GM12878 (cell line): ENCODE measurements around the gene SMYD5. TPM values are rescaled to one million over a fixed set of nuclear protein-coding genes. Genes with fewer than 3 reads are reported as not detected.

Experiments
- ATAC-seq: fragments of 200-7000 bp; cut with Tn5 transposase; 3 replicates; pipeline ENCODE4 v1.9.1; 2020; ENCODE audit warnings: mild to moderate bottlenecking, moderate library complexity
- BruUV-seq: library from RNA; stranded (reverse); fragments of 400-500 nt; replicated peaks from 2 replicates; lab custom pipeline; 2021; lab: Mats Ljungman, UMichigan
- CTCF ChIA-PET: fragments of 300-600 bp; sonication (Branson Sonifier 250); formaldehyde crosslinking; extraction: SDS; loops from one replicate; lab custom pipeline; 2021; ENCODE audit warnings: inconsistent platforms; lab: Yijun Ruan, JAX
- POLR2A ChIA-PET: fragments of 350-600 bp; formaldehyde crosslinking; extraction: SDS; loops from one replicate; lab custom pipeline; 2021; ENCODE audit warnings: inconsistent platforms; lab: Charles Lee
- RAD21 ChIA-PET: fragments of 300-600 bp; sonication (Branson Sonifier 250); formaldehyde crosslinking; loops from one replicate; lab custom pipeline; 2023; ENCODE audit warnings: antibody characterized with exemption; ENCODE audit not compliant: unreplicated experiment; lab: Charles Lee
- SMC1A ChIA-PET: fragments of 300-600 bp; sonication (Branson Sonifier 250); formaldehyde crosslinking; loops from one replicate; lab custom pipeline; 2023; ENCODE audit not compliant: unreplicated experiment, uncharacterized antibody; lab: Charles Lee
- DNase-seq: peaks from one replicate; pipeline ENCODE4 v3.0.0-alpha.2; 2011; ENCODE audit warnings: low read depth, low spot score
- FAIRE-seq: peaks from 3 replicates; lab custom pipeline; 2011; peaks lifted over from hg19 to GRCh38; lab: Jason Lieb, UNC
- H2AFZ ChIP-seq: 2 replicates; pipeline ENCODE4 v1.6.0; 2011; ENCODE audit warnings: low read depth, low read length, control low read depth; ENCODE audit not compliant: control insufficient read depth
- H3K27ac ChIP-seq: 2 replicates; pipeline ENCODE4 v1.5.1; 2011; ENCODE audit warnings: control low read depth; ENCODE audit not compliant: control insufficient read depth, insufficient read depth
- H3K27me3 ChIP-seq, 2 experiments: replicated peaks in 1 of 2; 2 replicates each; pipeline versions ENCODE4 v1.6.0 to v1.6.1; 2011; ENCODE audit warnings: low read length in 1 of 2; ENCODE audit not compliant: control insufficient read depth in 2 of 2, insufficient read depth in 2 of 2
- H3K36me3 ChIP-seq, 2 experiments: 2 replicates each; pipeline ENCODE4 v1.5.1; 2011; ENCODE audit warnings: low read length in 1 of 2; ENCODE audit not compliant: control insufficient read depth in 2 of 2, insufficient read depth in 2 of 2
- H3K4me1 ChIP-seq: 2 replicates; pipeline ENCODE4 v1.6.1; 2011; ENCODE audit warnings: mild to moderate bottlenecking, low read length, moderate library complexity, mixed read lengths; ENCODE audit not compliant: control insufficient read depth, insufficient read depth
- H3K4me2 ChIP-seq: 2 replicates; pipeline ENCODE4 v1.6.0; 2011; ENCODE audit warnings: control low read depth; ENCODE audit not compliant: control insufficient read depth, insufficient read depth
- H3K4me3 ChIP-seq: fragments of 200-600 bp; sonication (generic); 2 replicates; pipeline ENCODE4 v1.5.1; 2016
- H3K79me2 ChIP-seq: 2 replicates; pipeline ENCODE4 v1.6.0; 2011; ENCODE audit warnings: low read length; ENCODE audit not compliant: control insufficient read depth, insufficient read depth
- H3K9ac ChIP-seq: 2 replicates; pipeline ENCODE4 v1.8.0; 2011; ENCODE audit warnings: low read length, control low read depth, mixed read lengths; ENCODE audit not compliant: control insufficient read depth, insufficient read depth
- H3K9me3 ChIP-seq: replicated peaks from 3 replicates; pipeline ENCODE4 v1.5.1; 2011; ENCODE audit warnings: mild to moderate bottlenecking, low read length; ENCODE audit not compliant: control insufficient read depth, insufficient read depth
- H4K20me1 ChIP-seq: 2 replicates; pipeline ENCODE4 v1.6.0; 2011; ENCODE audit not compliant: control insufficient read depth, insufficient read depth
- ATF7 ChIP-seq: fragments of 450-650 bp; IDR thresholded peaks from 2 replicates; pipeline ENCODE4 v1.6.1; 2016; ENCODE audit warnings: low read depth, mild to moderate bottlenecking
- CEBPB ChIP-seq, 2 experiments: fragments of 150-350 bp in 1 of 2; IDR thresholded peaks; 2 replicates each; pipeline ENCODE4 v1.6.1; 2012 to 2014; ENCODE audit warnings: low read depth in 2 of 2, low read length in 2 of 2, borderline replicate concordance in 1 of 2, inconsistent platforms in 1 of 2
- EP300 ChIP-seq, 2 experiments: fragments of 150-350 bp in 1 of 2; IDR thresholded peaks; 2 replicates each; pipeline ENCODE4 v1.6.1; 2011 to 2012; ENCODE audit warnings: low read depth in 2 of 2, low read length in 2 of 2, borderline replicate concordance in 1 of 2, improper control_type of control experiment in 1 of 2, inconsistent platforms in 1 of 2; ENCODE audit not compliant: control insufficient read depth in 1 of 2
- EZH2 ChIP-seq: IDR thresholded peaks from 2 replicates; pipeline ENCODE4 v1.6.1; 2012; ENCODE audit warnings: low read depth, mild to moderate bottlenecking, control low read depth, inconsistent platforms, low read length, borderline replicate concordance; ENCODE audit not compliant: control insufficient read depth
- GATAD2B ChIP-seq: fragments of 450-650 bp; conservative IDR thresholded peaks from 2 replicates; pipeline ENCODE4 v1.6.1; 2017; ENCODE audit warnings: low read depth, mild to moderate bottlenecking, moderate library complexity
- NRF1 ChIP-seq: conservative IDR thresholded peaks from 2 replicates; pipeline ENCODE4 v1.6.1; 2011; ENCODE audit warnings: mild to moderate bottlenecking, low read depth, low read length, improper control_type of control experiment
- PAX5 ChIP-seq: IDR thresholded peaks from 2 replicates; pipeline ENCODE4 v1.6.1; 2011; ENCODE audit warnings: low read depth, low read length, borderline replicate concordance
- PAX8 ChIP-seq: fragments of 450-650 bp; IDR thresholded peaks from 2 replicates; pipeline ENCODE4 v1.6.1; 2017; ENCODE audit warnings: mild to moderate bottlenecking, moderate library complexity
- POLR2A ChIP-seq: IDR thresholded peaks from 2 replicates; pipeline ENCODE4 v1.6.1; 2011; ENCODE audit warnings: low read depth, mild to moderate bottlenecking, low read length
- RAD21 ChIP-seq: IDR thresholded peaks from 2 replicates; pipeline ENCODE4 v1.6.1; 2011; ENCODE audit warnings: mild to moderate bottlenecking, low read depth, low read length, moderate library complexity; ENCODE audit not compliant: insufficient read depth
- RFX5 ChIP-seq: IDR thresholded peaks from 2 replicates; pipeline ENCODE4 v1.6.1; 2011; ENCODE audit warnings: low read depth, low read length, improper control_type of control experiment
- SREBF1 ChIP-seq: IDR thresholded peaks from 2 replicates; pipeline ENCODE4 v1.6.1; 2012; ENCODE audit warnings: mild to moderate bottlenecking, low read length
- SREBF2 ChIP-seq: IDR thresholded peaks from 2 replicates; pipeline ENCODE4 v1.6.1; 2012; ENCODE audit warnings: mild to moderate bottlenecking, low read length
- TBL1XR1 ChIP-seq: IDR thresholded peaks from 2 replicates; pipeline ENCODE4 v1.6.1; 2012; ENCODE audit warnings: low read depth, low read length, improper control_type of control experiment
- ZBED1 ChIP-seq: IDR thresholded peaks from 2 replicates; pipeline ENCODE4 v1.6.1; 2016; ENCODE audit warnings: borderline replicate concordance
- ZNF207 ChIP-seq: fragments of 450-650 bp; IDR thresholded peaks from 2 replicates; pipeline ENCODE4 v1.6.1; 2014; ENCODE audit warnings: antibody characterized with exemption, mild to moderate bottlenecking, borderline replicate concordance
- ZZZ3 ChIP-seq: IDR thresholded peaks from 2 replicates; pipeline ENCODE4 v1.6.1; 2011; ENCODE audit warnings: low read depth; ENCODE audit not compliant: control insufficient read depth, insufficient read length
- WGBS: methylation state at CpG from one replicate; pipeline ENCODE4 v1.1.6; 2016; ENCODE audit warnings: low lambda C conversion rate; ENCODE audit not compliant: insufficient replicate concordance, insufficient coverage; ENCODE audit errors: missing lambda C conversion rate; 5-methylcytosine and 5-hydroxymethylcytosine counted together
- in situ Hi-C: fragments of 300-500 bp; cut with MboI; formaldehyde crosslinking; loops from 9 replicates; pipeline ENCODE4 v1.14.3; 2018; ENCODE audit warnings: mixed read lengths
- intact Hi-C: fragments of 100-400 bp; cut with micrococcal nuclease; formaldehyde crosslinking; loops from one replicate; pipeline ENCODE4 v1.14.2; 2022; ENCODE audit not compliant: unreplicated experiment
- polyA plus RNA-seq, 11 experiments: library from polyadenylated mRNA; depleted of rRNA in 4 of 11; unstranded in 6 of 11; stranded (reverse) in 5 of 11; fragments of >200 nt; fragmentation: Nextera tagmentation in 4 of 11; fragmentation: Illumina TruSeq in 1 of 11; extraction: Ambion mirVana in 4 of 11; extraction: Trizol in 1 of 11; gene quantifications; 1 replicate in 1 of 11; 2 replicates in 10 of 11; pipeline versions ENCODE4 v1.2.1 to v1.2.3, GENCODE V29; 2011 to 2016; ENCODE audit warnings: inconsistent platforms in 2 of 11, missing spikeins in 2 of 11, low read depth in 1 of 11
- total RNA-seq, 4 experiments: library from RNA; depleted of rRNA in 3 of 4; stranded (reverse); fragments of >200 nt in 3 of 4; fragmentation: Illumina TruSeq in 1 of 4; extraction: Trizol in 1 of 4; gene quantifications; 2 replicates each; pipeline versions ENCODE4 v1.2.1 to v1.2.3, GENCODE V29; 2013 to 2021

SMYD5 gene
- total and polyA plus RNA-seq, 10 of the 15 experiments (the other 5 are each of a cell fraction or from before 2014, with no cell fraction given): 6.1 to 35.3 (median 26.4) TPM

DNA sequence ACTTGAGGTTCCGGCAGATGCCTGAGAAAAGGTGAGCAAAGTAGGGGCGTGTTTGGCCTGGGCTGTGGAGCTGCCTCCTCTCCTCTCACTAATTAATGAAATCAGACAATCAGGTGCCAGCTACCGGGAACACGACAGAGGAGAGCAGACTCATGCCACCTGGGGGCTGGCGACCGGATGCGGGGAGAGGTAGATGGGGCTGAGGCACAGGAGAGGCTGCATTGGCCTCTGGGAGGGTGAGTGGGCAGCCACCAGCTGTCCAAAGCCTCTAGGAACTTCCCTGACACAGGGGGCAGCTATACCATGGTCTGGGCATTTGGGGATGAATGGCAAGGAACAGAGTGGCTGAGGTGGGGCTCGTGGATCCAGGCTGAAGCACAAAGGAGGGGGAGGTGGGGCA lies 45.2 kb downstream of the SMYD5 start:
- no TSS peak for BruUV-seq
- CTCF ChIA-PET: no interaction called here

DNA sequence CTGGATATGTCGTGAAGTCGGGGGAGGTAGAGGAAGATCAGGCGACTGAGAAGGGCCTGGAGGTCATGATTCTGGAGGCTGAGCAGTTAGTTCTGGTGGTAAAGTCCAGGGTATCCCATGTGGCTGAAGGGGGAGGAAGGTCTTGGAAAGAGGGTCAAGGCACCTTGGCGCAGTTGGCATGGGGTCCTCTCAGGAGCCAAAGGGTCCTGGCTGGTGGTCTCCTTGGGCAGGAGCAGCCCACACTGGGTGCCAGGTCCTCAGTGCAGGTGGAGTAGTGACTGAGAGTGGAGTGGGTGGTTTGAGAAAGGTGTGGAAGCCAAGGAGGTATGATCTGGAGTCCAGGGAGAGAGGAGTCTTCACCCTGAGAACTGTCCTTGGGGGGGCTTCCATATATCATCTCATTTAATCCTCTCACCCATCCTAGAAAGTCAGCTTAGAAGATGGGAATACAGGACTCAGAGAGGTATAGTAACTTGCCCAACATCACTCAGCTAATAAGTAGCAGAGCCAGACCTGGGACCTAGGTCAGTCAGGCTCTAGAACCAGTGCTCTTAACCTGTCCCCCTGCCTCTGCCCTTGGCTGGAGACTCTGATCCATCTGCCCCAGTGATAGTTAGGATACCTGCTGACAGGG lies 45.8 kb downstream of the SMYD5 start:
- POLR2A ChIA-PET: interaction anchor here (0.8 kb wide), 1 partner anchor 10 kb away, joined by 3 read pairs; no protein-coding TSS in a partner anchor
- RAD21 ChIA-PET: no interaction called here
- BruUV-seq: no TSS peak
- H3K27ac ChIP-seq: no peak overlapping the region
- no peak overlapping the region for H3K4me2 ChIP-seq
- ATAC-seq: no peak
- H3K36me3 ChIP-seq: peaks cover 10 to 21% of the 10 kb centered on the region in 2 experiments; a peak in 3 of 4 replicates
- no peaks in the 10 kb centered on the region for H4K20me1 ChIP-seq
- CTCF ChIA-PET: no interaction called here
- H3K79me2 ChIP-seq: no peaks in the 10 kb centered on the region
- in situ Hi-C loops: no loop called here
- H2AFZ ChIP-seq: no peak overlapping the region
- H3K9me3 ChIP-seq: no peaks in the 10 kb centered on the region
- intact Hi-C loops: no loop called here
- no peaks in the 10 kb centered on the region for H3K27me3 ChIP-seq
- TF ChIP-seq SREBF1 (no peak), PAX8 (no peak), TBL1XR1 (no peak), PAX5 (no peak), EP300 (IDR thresholded peaks at IDR 0.05; ENCODE audit: borderline replicate concordance in 1 of 2, control insufficient read depth in 1 of 2, low read depth in 2 of 2, low read length in 2 of 2) (no peak), GATAD2B (no peak), RAD21 (no peak), POLR2A (no peak), RFX5 (no peak), CEBPB (IDR thresholded peaks at IDR 0.05; ENCODE audit: borderline replicate concordance in 1 of 2, low read depth in 2 of 2, low read length in 2 of 2) (no peak)
- H3K4me1 ChIP-seq: no peaks in the 10 kb centered on the region
- no peak overlapping the region for H3K4me3 ChIP-seq
- no peak for FAIRE-seq
- no peak overlapping the region for H3K9ac ChIP-seq
- 91% methylated on average over 4 of the region's 4 CpGs for WGBS
- SMC1A ChIA-PET: no interaction called here
- no peak for DNase-seq

More for the DNA sequence above, 45.2 kb downstream of the SMYD5 start:
- SMC1A ChIA-PET: no interaction called here
- RAD21 ChIA-PET: no interaction called here
- H3K4me3 ChIP-seq: no peak overlapping the region
- intact Hi-C loops: no loop called here
- H3K27me3 ChIP-seq: no peaks in the 10 kb centered on the region
- H3K4me1 ChIP-seq: no peaks in the 10 kb centered on the region
- no peak overlapping the region for H3K4me2 ChIP-seq
- no peaks in the 10 kb centered on the region for H3K79me2 ChIP-seq
- no peak for DNase-seq
- H3K9ac ChIP-seq: no peak overlapping the region
- POLR2A ChIA-PET: interaction anchor here (0.8 kb wide), 1 partner anchor 10 kb away, joined by 3 read pairs; no protein-coding TSS in a partner anchor
- TF ChIP-seq NRF1: no peak
- no peak for TF ChIP-seq SREBF2
- TF ChIP-seq ZZZ3: no peak
- TF ChIP-seq EZH2: no peak
- TF ChIP-seq ATF7: no peak
- no peak for TF ChIP-seq ZNF207
- no peak for TF ChIP-seq ZBED1
- no peaks in the 10 kb centered on the region for H3K9me3 ChIP-seq
- H3K27ac ChIP-seq: no peak overlapping the region
- no peak for ATAC-seq
- peaks cover 14 to 23% of the 10 kb centered on the region in 2 experiments; a peak in 3 of 4 replicates for H3K36me3 ChIP-seq
- FAIRE-seq: no peak
- 96% methylated on average over 8 of the region's 8 CpGs for WGBS
- no peaks in the 10 kb centered on the region for H4K20me1 ChIP-seq
- in situ Hi-C loops: no loop called here
- no peak overlapping the region for H2AFZ ChIP-seq
